IMR-90 (cell line): Measurements from ENCODE around the gene CTIF. TPM values are rescaled to one million over a fixed set of nuclear protein-coding genes. Genes with fewer than 3 reads are reported as not detected.

Source experiments
- ATAC-seq: fragments of 200-7000 bp; cut with Tn5 transposase; 2 replicates; pipeline ENCODE4 v1.9.1; 2020; ENCODE audit warnings: low read depth, mild to moderate bottlenecking, moderate library complexity
- BruUV-seq: library from RNA; stranded (reverse); fragments of 400-500 nt; replicated peaks from 2 replicates; lab custom pipeline; 2021; lab: Mats Ljungman, UMichigan
- CTCF ChIA-PET: fragments of 300-600 bp; formaldehyde crosslinking; extraction: SDS; loops from one replicate; lab custom pipeline; 2021; ENCODE audit warnings: antibody characterized with exemption; lab: Yijun Ruan, JAX
- POLR2A ChIA-PET: fragments of 300-600 bp; sonication (Branson Sonifier 250); formaldehyde crosslinking; loops from one replicate; lab custom pipeline; 2022; ENCODE audit warnings: antibody characterized with exemption; ENCODE audit not compliant: unreplicated experiment; lab: Charles Lee
- DNase-seq: peaks from one replicate; pipeline ENCODE4 v3.0.0; 2013
- H2AFZ ChIP-seq: replicated peaks from 2 replicates; pipeline ENCODE3; 2013; ENCODE audit warnings: low read length, mild to moderate bottlenecking; ENCODE audit not compliant: poor library complexity
- H2AK5ac ChIP-seq: 2 replicates; pipeline ENCODE4 v1.6.1; 2013; ENCODE audit warnings: low read depth, low read length, inconsistent platforms
- H2AK9ac ChIP-seq: replicated peaks from 2 replicates; pipeline ENCODE3; 2013; ENCODE audit warnings: mild to moderate bottlenecking, low read depth, low read length, moderate library complexity; ENCODE audit not compliant: poor library complexity
- H2BK120ac ChIP-seq: 2 replicates; pipeline ENCODE4 v1.6.1; 2013; ENCODE audit warnings: low read depth, low read length, inconsistent platforms
- H2BK15ac ChIP-seq: 3 replicates; pipeline ENCODE4 v1.6.1; 2013; ENCODE audit warnings: low read depth, low read length, inconsistent platforms
- H2BK20ac ChIP-seq: 2 replicates; pipeline ENCODE4 v1.6.1; 2013; ENCODE audit warnings: low read depth, mild to moderate bottlenecking, inconsistent platforms, low read length, moderate library complexity
- H2BK5ac ChIP-seq: 2 replicates; pipeline ENCODE4 v1.6.1; 2013; ENCODE audit warnings: mild to moderate bottlenecking, low read depth, low read length, inconsistent platforms; ENCODE audit not compliant: poor library complexity, severe bottlenecking
- H3K14ac ChIP-seq: replicated peaks from 2 replicates; pipeline ENCODE4 v1.6.1; 2013; ENCODE audit warnings: low read depth, low read length, inconsistent platforms
- H3K18ac ChIP-seq: 2 replicates; pipeline ENCODE4 v1.6.1; 2013; ENCODE audit warnings: low read depth, low read length, control low read depth
- H3K23ac ChIP-seq: 2 replicates; pipeline ENCODE4 v1.6.1; 2013; ENCODE audit warnings: low read depth, low read length, inconsistent platforms
- H3K27ac ChIP-seq: 2 replicates; pipeline ENCODE4 v1.5.1; 2013; ENCODE audit warnings: mild to moderate bottlenecking, control low read depth, low read length; ENCODE audit not compliant: insufficient read depth
- H3K27me3 ChIP-seq: 2 replicates; pipeline ENCODE4 v1.6.1; 2013; ENCODE audit warnings: low read length; ENCODE audit not compliant: control insufficient read depth, insufficient read depth
- H3K36me3 ChIP-seq: 2 replicates; pipeline ENCODE4 v1.6.1; 2013; ENCODE audit warnings: low read length, mixed read lengths; ENCODE audit not compliant: control insufficient read depth, insufficient read depth
- H3K4ac ChIP-seq: 2 replicates; pipeline ENCODE4 v1.6.1; 2013; ENCODE audit warnings: low read depth, low read length, inconsistent platforms
- H3K4me1 ChIP-seq: 2 replicates; pipeline ENCODE4 v1.6.1; 2013; ENCODE audit warnings: low read length, mixed read lengths; ENCODE audit not compliant: control insufficient read depth, insufficient read depth
- H3K4me2 ChIP-seq: 2 replicates; pipeline ENCODE4 v1.6.1; 2013; ENCODE audit warnings: low read depth, mild to moderate bottlenecking, control low read depth, low read length, moderate library complexity
- H3K4me3 ChIP-seq: 2 replicates; pipeline ENCODE4 v1.5.1; 2013; ENCODE audit warnings: low read depth, mild to moderate bottlenecking, control low read depth, low read length, moderate library complexity; ENCODE audit not compliant: insufficient read depth
- H3K56ac ChIP-seq: 2 replicates; pipeline ENCODE4 v1.6.1; 2013; ENCODE audit warnings: low read length, inconsistent platforms; ENCODE audit not compliant: insufficient read depth; ENCODE audit errors: extremely low read depth
- H3K79me1 ChIP-seq, 2 experiments: 2 replicates each; pipeline ENCODE4 v1.6.1; 2013; ENCODE audit warnings: low read length in 2 of 2, inconsistent platforms in 1 of 2, low read depth in 1 of 2
- H3K9ac ChIP-seq: 2 replicates; pipeline ENCODE4 v1.6.1; 2013; ENCODE audit warnings: low read depth, low read length, control low read depth
- H3K9me1 ChIP-seq: 2 replicates; pipeline ENCODE4 v1.6.1; 2013; ENCODE audit warnings: low read length, inconsistent platforms; ENCODE audit not compliant: insufficient read depth
- H3K9me3 ChIP-seq: 2 replicates; pipeline ENCODE4 v1.6.1; 2013; ENCODE audit warnings: low read length; ENCODE audit not compliant: control insufficient read depth, insufficient read depth
- H4K20me1 ChIP-seq: 2 replicates; pipeline ENCODE4 v1.6.1; 2013; ENCODE audit warnings: low read length, inconsistent platforms; ENCODE audit not compliant: insufficient read depth
- H4K5ac ChIP-seq: 2 replicates; pipeline ENCODE4 v1.6.1; 2013; ENCODE audit warnings: mild to moderate bottlenecking, low read depth, low read length, control low read depth
- H4K8ac ChIP-seq, 2 experiments: 2 replicates each; pipeline ENCODE4 v1.6.1; 2013; ENCODE audit warnings: low read depth in 2 of 2, low read length in 2 of 2, control low read depth in 1 of 2, inconsistent platforms in 1 of 2
- H4K91ac ChIP-seq: 2 replicates; pipeline ENCODE4 v1.6.1; 2013; ENCODE audit warnings: low read depth, low read length, inconsistent platforms; ENCODE audit not compliant: insufficient read depth
- BHLHE40 ChIP-seq: fragments of 150-350 bp; IDR thresholded peaks from 2 replicates; pipeline ENCODE4 v1.6.1; 2016; ENCODE audit warnings: mild to moderate bottlenecking, low read depth, low read length
- CEBPB ChIP-seq: IDR thresholded peaks from 2 replicates; pipeline ENCODE4 v1.6.1; 2012; ENCODE audit warnings: low read depth, low read length, improper control_type of control experiment
- CHD1 ChIP-seq: IDR thresholded peaks from 2 replicates; pipeline ENCODE4 v1.6.1; 2012; ENCODE audit warnings: low read depth, low read length, improper control_type of control experiment
- FOS ChIP-seq: fragments of 150-350 bp; IDR thresholded peaks from 2 replicates; pipeline ENCODE4 v1.6.1; 2016; ENCODE audit warnings: low read depth, low read length
- MAFK ChIP-seq: IDR thresholded peaks from 2 replicates; pipeline ENCODE4 v1.6.1; 2012; ENCODE audit warnings: low read depth, low read length, improper control_type of control experiment
- MAZ ChIP-seq: IDR thresholded peaks from 2 replicates; pipeline ENCODE4 v1.6.1; 2012; ENCODE audit warnings: low read depth, mild to moderate bottlenecking, low read length, improper control_type of control experiment, moderate library complexity, borderline replicate concordance
- MXI1 ChIP-seq: IDR thresholded peaks from 2 replicates; pipeline ENCODE4 v1.6.1; 2012; ENCODE audit warnings: low read depth, mild to moderate bottlenecking, low read length, moderate library complexity, borderline replicate concordance
- NFE2L2 ChIP-seq: fragments of 150-350 bp; IDR thresholded peaks from 2 replicates; pipeline ENCODE4 v1.6.1; 2016; ENCODE audit warnings: low read depth, mild to moderate bottlenecking, low read length
- POLR2A ChIP-seq: IDR thresholded peaks from 2 replicates; pipeline ENCODE4 v1.6.1; 2012; ENCODE audit warnings: mild to moderate bottlenecking, low read depth, low read length
- RAD21 ChIP-seq: IDR thresholded peaks from 2 replicates; pipeline ENCODE4 v1.6.1; 2012; ENCODE audit warnings: low read length, improper control_type of control experiment
- RCOR1 ChIP-seq: IDR thresholded peaks from 2 replicates; pipeline ENCODE4 v1.6.1; 2012; ENCODE audit warnings: mild to moderate bottlenecking, low read length, improper control_type of control experiment; ENCODE audit not compliant: insufficient replicate concordance
- RFX5 ChIP-seq: IDR thresholded peaks from 2 replicates; pipeline ENCODE4 v1.8.0; 2012; ENCODE audit warnings: low read depth, mild to moderate bottlenecking, low read length, moderate library complexity
- SMC3 ChIP-seq: fragments of 150-350 bp; IDR thresholded peaks from 2 replicates; pipeline ENCODE4 v1.6.1; 2016; ENCODE audit warnings: low read depth, mild to moderate bottlenecking, antibody characterized with exemption, low read length, moderate library complexity
- WGBS, 2 experiments: methylation state at CpG; one replicate each; pipeline versions ENCODE4 v1.1.5 to v1.1.7; 2013; ENCODE audit warnings: missing lambda C conversion rate in 2 of 2; ENCODE audit not compliant: insufficient read length in 1 of 2; ENCODE audit errors: extremely low coverage in 2 of 2; 5-methylcytosine and 5-hydroxymethylcytosine counted together
- dilution Hi-C: fragments of 300-500 bp; cut with HindIII; formaldehyde crosslinking; loops from one replicate; pipeline ENCODE4 v1.14.3; 2018; ENCODE audit warnings: low sequenced_read_pairs; ENCODE audit not compliant: unreplicated experiment
- in situ Hi-C: fragments of 300-500 bp; cut with MboI; formaldehyde crosslinking; loops from 3 replicates; pipeline ENCODE4 v1.14.3; 2019; ENCODE audit warnings: low sequenced_read_pairs, inconsistent platforms, mixed read lengths
- intact Hi-C: fragments of 100-400 bp; cut with micrococcal nuclease; formaldehyde crosslinking; loops from 2 replicates; pipeline ENCODE4 v1.10.0; 2022
- polyA plus RNA-seq, 3 experiments: library from polyadenylated mRNA; depleted of rRNA; stranded (reverse); fragments of >200 nt; gene quantifications; 2 replicates each; pipeline ENCODE4 v1.2.3, GENCODE V29; 2012; ENCODE audit warnings: low replicate concordance in 1 of 3
- total RNA-seq: library from RNA; depleted of rRNA; stranded (reverse); fragments of >200 nt; gene quantifications from 2 replicates; pipeline ENCODE4 v1.2.3, GENCODE V29; 2012
- TF ChIP-seq, protein P1 (sequence below): conservative IDR thresholded peaks from 2 replicates; pipeline ENCODE4 v1.5.1; 2012; ENCODE audit warnings: mild to moderate bottlenecking, low read depth, low read length, improper control_type of control experiment
- TF ChIP-seq, protein P2 (sequence below): fragments of 150-350 bp; IDR thresholded peaks from 2 replicates; pipeline ENCODE4 v1.6.1; 2017; ENCODE audit warnings: mild to moderate bottlenecking, antibody characterized with exemption, low read length, low read depth
- TF ChIP-seq, protein P3 (sequence below): fragments of 150-350 bp; IDR thresholded peaks from 2 replicates; pipeline ENCODE4 v1.6.1; 2016; ENCODE audit warnings: low read depth, mild to moderate bottlenecking, low read length, moderate library complexity, borderline replicate concordance

The CTIF gene
- total and polyA plus RNA-seq, 2 of the 4 experiments (the other 2 are of a cell fraction) = 25.1 to 57.0 TPM

DNA sequence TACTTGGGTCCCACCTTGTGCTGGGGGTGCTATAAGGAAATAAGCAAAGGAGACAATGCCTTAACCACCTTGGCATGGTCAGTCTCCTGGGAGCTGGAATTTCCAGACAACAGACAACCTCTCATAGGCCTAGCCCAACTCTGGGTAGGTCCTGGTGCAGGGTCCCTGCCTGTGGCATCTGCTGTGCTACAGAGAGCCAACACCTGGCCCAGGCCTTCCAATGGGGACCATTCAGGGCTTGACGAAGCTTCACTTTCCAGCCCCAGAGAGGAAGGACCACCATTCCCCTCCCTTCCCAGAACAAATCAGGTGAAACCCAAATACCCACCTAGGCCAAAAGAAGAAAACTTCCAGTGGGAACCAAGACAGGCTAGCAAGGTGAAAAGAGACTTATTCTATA, 329.1 kb downstream of the CTIF start:
- peaks cover 0 to 7% of the 10 kb centered on the region in 2 experiments; a peak in 1 of 4 replicates for H3K79me1 ChIP-seq
- no peak overlapping the region for H4K8ac ChIP-seq
- no peaks in the 10 kb centered on the region; the same call in 1 of the 2 replicates for H4K20me1 ChIP-seq
- H3K23ac ChIP-seq = no peak overlapping the region
- H2BK120ac ChIP-seq = no peak overlapping the region
- H3K14ac ChIP-seq = no peak overlapping the region
- no peak overlapping the region for H3K4ac ChIP-seq
- H3K18ac ChIP-seq = no peak overlapping the region
- H3K9me3 ChIP-seq = peaks cover 4% of the 10 kb centered on the region
- no peak overlapping the region for H2BK20ac ChIP-seq
- dilution Hi-C loops (no loop called here), in situ Hi-C loops (no loop called here), intact Hi-C loops (loop anchor here (5.0 kb wide), 1 partner anchor 79 kb away; no protein-coding TSS in a partner anchor)
- no CpG with 5 or more reads among the region's 1 CpG for WGBS, 2 experiments
- H4K5ac ChIP-seq = no peak overlapping the region
- H3K36me3 ChIP-seq = peaks cover 8% of the 10 kb centered on the region; the same call in 1 of the 2 replicates
- DNase-seq = no peak
- ChIA-PET CTCF (no interaction called here), POLR2A (no interaction called here)
- no peak overlapping the region for H3K4me2 ChIP-seq
- no peak overlapping the region for H3K56ac ChIP-seq
- H3K4me3 ChIP-seq = no peak overlapping the region
- H3K9me1 ChIP-seq = peaks cover 13% of the 10 kb centered on the region
- H2BK5ac ChIP-seq = no peak overlapping the region
- no TSS peak for BruUV-seq
- no peaks in the 10 kb centered on the region for H3K27me3 ChIP-seq
- no peak for ATAC-seq
- H2AK5ac ChIP-seq = no peak overlapping the region
- H2AFZ ChIP-seq = no peak overlapping the region
- H4K91ac ChIP-seq = no peak overlapping the region
- H3K4me1 ChIP-seq = peaks cover 15% of the 10 kb centered on the region
- TF ChIP-seq, protein P1, sequence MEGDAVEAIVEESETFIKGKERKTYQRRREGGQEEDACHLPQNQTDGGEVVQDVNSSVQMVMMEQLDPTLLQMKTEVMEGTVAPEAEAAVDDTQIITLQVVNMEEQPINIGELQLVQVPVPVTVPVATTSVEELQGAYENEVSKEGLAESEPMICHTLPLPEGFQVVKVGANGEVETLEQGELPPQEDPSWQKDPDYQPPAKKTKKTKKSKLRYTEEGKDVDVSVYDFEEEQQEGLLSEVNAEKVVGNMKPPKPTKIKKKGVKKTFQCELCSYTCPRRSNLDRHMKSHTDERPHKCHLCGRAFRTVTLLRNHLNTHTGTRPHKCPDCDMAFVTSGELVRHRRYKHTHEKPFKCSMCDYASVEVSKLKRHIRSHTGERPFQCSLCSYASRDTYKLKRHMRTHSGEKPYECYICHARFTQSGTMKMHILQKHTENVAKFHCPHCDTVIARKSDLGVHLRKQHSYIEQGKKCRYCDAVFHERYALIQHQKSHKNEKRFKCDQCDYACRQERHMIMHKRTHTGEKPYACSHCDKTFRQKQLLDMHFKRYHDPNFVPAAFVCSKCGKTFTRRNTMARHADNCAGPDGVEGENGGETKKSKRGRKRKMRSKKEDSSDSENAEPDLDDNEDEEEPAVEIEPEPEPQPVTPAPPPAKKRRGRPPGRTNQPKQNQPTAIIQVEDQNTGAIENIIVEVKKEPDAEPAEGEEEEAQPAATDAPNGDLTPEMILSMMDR = no peak
- TF ChIP-seq RAD21 = no peak
- no peak for TF ChIP-seq POLR2A
- no peak for TF ChIP-seq CHD1
- TF ChIP-seq MAFK = no peak
- TF ChIP-seq, protein P2, sequence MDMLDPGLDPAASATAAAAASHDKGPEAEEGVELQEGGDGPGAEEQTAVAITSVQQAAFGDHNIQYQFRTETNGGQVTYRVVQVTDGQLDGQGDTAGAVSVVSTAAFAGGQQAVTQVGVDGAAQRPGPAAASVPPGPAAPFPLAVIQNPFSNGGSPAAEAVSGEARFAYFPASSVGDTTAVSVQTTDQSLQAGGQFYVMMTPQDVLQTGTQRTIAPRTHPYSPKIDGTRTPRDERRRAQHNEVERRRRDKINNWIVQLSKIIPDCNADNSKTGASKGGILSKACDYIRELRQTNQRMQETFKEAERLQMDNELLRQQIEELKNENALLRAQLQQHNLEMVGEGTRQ = no peak
- no peak for TF ChIP-seq FOS
- no peak for TF ChIP-seq RFX5
- TF ChIP-seq, protein P3, sequence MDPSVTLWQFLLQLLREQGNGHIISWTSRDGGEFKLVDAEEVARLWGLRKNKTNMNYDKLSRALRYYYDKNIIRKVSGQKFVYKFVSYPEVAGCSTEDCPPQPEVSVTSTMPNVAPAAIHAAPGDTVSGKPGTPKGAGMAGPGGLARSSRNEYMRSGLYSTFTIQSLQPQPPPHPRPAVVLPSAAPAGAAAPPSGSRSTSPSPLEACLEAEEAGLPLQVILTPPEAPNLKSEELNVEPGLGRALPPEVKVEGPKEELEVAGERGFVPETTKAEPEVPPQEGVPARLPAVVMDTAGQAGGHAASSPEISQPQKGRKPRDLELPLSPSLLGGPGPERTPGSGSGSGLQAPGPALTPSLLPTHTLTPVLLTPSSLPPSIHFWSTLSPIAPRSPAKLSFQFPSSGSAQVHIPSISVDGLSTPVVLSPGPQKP = no peak
- TF ChIP-seq RCOR1 = no peak
- TF ChIP-seq SMC3 = no peak
- no peak for TF ChIP-seq MAZ
- TF ChIP-seq CEBPB = no peak
- TF ChIP-seq BHLHE40 = no peak
- no peak for TF ChIP-seq NFE2L2
- no peak for TF ChIP-seq MXI1
- no peak overlapping the region for H3K9ac ChIP-seq
- no peak overlapping the region for H2AK9ac ChIP-seq
- no peak overlapping the region for H2BK15ac ChIP-seq
- no peak overlapping the region for H3K27ac ChIP-seq
